KMS-11 (cell line): ENCODE measurements around the gene MARK4.

Experiments
- H2AFZ ChIP-seq: fragments of 200-600 bp; sonication (generic); 2 replicates; pipeline ENCODE4 v1.6.1; 2016; ENCODE audit warnings: antibody characterized with exemption, mixed run types, low read depth
- H3K27ac ChIP-seq: fragments of 200-600 bp; sonication (generic); 2 replicates; pipeline ENCODE4 v1.6.1; 2016; ENCODE audit warnings: mild to moderate bottlenecking, mixed run types
- H3K27me3 ChIP-seq: fragments of 200-600 bp; sonication (generic); 2 replicates; pipeline ENCODE4 v1.6.1; 2017; ENCODE audit warnings: mild to moderate bottlenecking, low read depth, mixed run types, moderate library complexity; ENCODE audit not compliant: insufficient read depth
- H3K36me3 ChIP-seq: fragments of 200-600 bp; sonication (generic); 2 replicates; pipeline ENCODE4 v1.6.1; 2017; ENCODE audit warnings: mild to moderate bottlenecking, mixed run types; ENCODE audit not compliant: insufficient read depth
- H3K4me1 ChIP-seq: fragments of 200-600 bp; sonication (generic); 2 replicates; pipeline ENCODE4 v1.6.1; 2016; ENCODE audit warnings: mild to moderate bottlenecking, low read depth, mixed run types; ENCODE audit not compliant: poor library complexity, severe bottlenecking
- H3K4me2 ChIP-seq: fragments of 200-600 bp; sonication (generic); 2 replicates; pipeline ENCODE4 v1.7.0; 2016; ENCODE audit warnings: mild to moderate bottlenecking, mixed run types
- H3K4me3 ChIP-seq: fragments of 200-600 bp; sonication (generic); IDR thresholded peaks from 2 replicates; pipeline ENCODE4 v1.6.1; 2017; ENCODE audit warnings: low read depth, low read length, mixed read lengths; ENCODE audit not compliant: insufficient read depth
- H3K79me2 ChIP-seq: fragments of 200-600 bp; sonication (generic); 2 replicates; pipeline ENCODE4 v1.6.1; 2016; ENCODE audit warnings: low read depth, mixed run types; ENCODE audit not compliant: insufficient read depth
- H3K9ac ChIP-seq: fragments of 200-600 bp; sonication (generic); 2 replicates; pipeline ENCODE4 v1.6.1; 2016; ENCODE audit warnings: mild to moderate bottlenecking, mixed run types
- H4K20me1 ChIP-seq: fragments of 200-600 bp; sonication (generic); 2 replicates; pipeline ENCODE4 v1.6.1; 2016; ENCODE audit warnings: mild to moderate bottlenecking, mixed run types; ENCODE audit not compliant: insufficient read depth
- CTCF ChIP-seq: fragments of 200-600 bp; sonication (generic); conservative IDR thresholded peaks from 2 replicates; pipeline ENCODE4 v1.6.1; 2017; ENCODE audit warnings: low read depth, mild to moderate bottlenecking, antibody characterized with exemption, low read length, moderate library complexity, mixed read lengths

The MARK4 gene

GRCh38 chr19:45304141-45304926 is 53.3 kb downstream of the MARK4 start:
- no peak overlapping the region for H3K27ac ChIP-seq
- no peak for TF ChIP-seq CTCF
- no peak overlapping the region for H3K4me2 ChIP-seq

GRCh38 chr19:45305007-45305406 is 53.9 kb downstream of the MARK4 start:
- TF ChIP-seq CTCF = no peak
- no peak overlapping the region for H3K27ac ChIP-seq
- H3K27me3 ChIP-seq = peaks cover 2% of the 10 kb centered on the region; the same call in 1 of the 2 replicates
- H2AFZ ChIP-seq = no peak overlapping the region
- no peaks in the 10 kb centered on the region for H4K20me1 ChIP-seq
- H3K4me2 ChIP-seq = no peak overlapping the region
- H3K4me1 ChIP-seq = no peaks in the 10 kb centered on the region
- H3K4me3 ChIP-seq = no peak overlapping the region
- no peaks in the 10 kb centered on the region for H3K36me3 ChIP-seq
- no peaks in the 10 kb centered on the region for H3K79me2 ChIP-seq
- H3K9ac ChIP-seq = no peak overlapping the region

More at GRCh38 chr19:45304141-45304926, 53.3 kb downstream of the MARK4 start:
- Histone ChIP-seq H4K20me1 (no peaks in the 10 kb centered on the region), H3K9ac (no peak overlapping the region), H2AFZ (no peak overlapping the region), H3K4me1 (no peaks in the 10 kb centered on the region), H3K27me3 (peaks cover 2% of the 10 kb centered on the region; the same call in 1 of the 2 replicates), H3K79me2 (no peaks in the 10 kb centered on the region), H3K36me3 (no peaks in the 10 kb centered on the region), H3K4me3 (no peak overlapping the region)

- H3K4me3 ChIP-seq = no peak overlapping the region
- no peak for TF ChIP-seq CTCF
Observed at GRCh38 chr19:45305421-45305820, 54.4 kb downstream of the MARK4 start.

GRCh38 chr19:45306040-45306439 is 55.0 kb downstream of the MARK4 start:
- Histone ChIP-seq H3K4me1 (no peaks in the 10 kb centered on the region), H4K20me1 (no peaks in the 10 kb centered on the region), H3K27ac (no peak overlapping the region), H3K79me2 (no peaks in the 10 kb centered on the region), H2AFZ (no peak overlapping the region), H3K4me2 (no peak overlapping the region), H3K27me3 (peaks cover 2% of the 10 kb centered on the region; the same call in 1 of the 2 replicates), H3K36me3 (no peaks in the 10 kb centered on the region), H3K9ac (no peak overlapping the region), H3K4me3 (no peak overlapping the region)
- no peak for TF ChIP-seq CTCF

More at GRCh38 chr19:45305421-45305820, 54.4 kb downstream of the MARK4 start:
- no peaks in the 10 kb centered on the region for H4K20me1 ChIP-seq
- no peak overlapping the region for H2AFZ ChIP-seq
- H3K9ac ChIP-seq = no peak overlapping the region
- H3K36me3 ChIP-seq = no peaks in the 10 kb centered on the region
- H3K4me2 ChIP-seq = no peak overlapping the region
- no peaks in the 10 kb centered on the region for H3K4me1 ChIP-seq
- H3K27ac ChIP-seq = no peak overlapping the region
- peaks cover 2% of the 10 kb centered on the region; the same call in 1 of the 2 replicates for H3K27me3 ChIP-seq
- no peaks in the 10 kb centered on the region for H3K79me2 ChIP-seq
